22Rv1 (cell line): ENCODE results near the gene VWA8.

Experiments
- H3K27ac ChIP-seq: fragments of 450-650 bp; 2 replicates; pipeline ENCODE4 v1.5.1; 2017
- CTCF ChIP-seq: fragments of 450-650 bp; IDR thresholded peaks from 2 replicates; pipeline ENCODE4 v1.5.1; 2017; ENCODE audit warnings: mild to moderate bottlenecking
- ZFX ChIP-seq: fragments of 450-650 bp; IDR thresholded peaks from 2 replicates; pipeline ENCODE4 v1.6.1; 2017; ENCODE audit warnings: antibody characterized with exemption, borderline replicate concordance

The VWA8 gene

GRCh38 chr13:41615528-41615855 lies 345.4 kb downstream of the VWA8 start:
- no peak overlapping the region for H3K27ac ChIP-seq
- TF ChIP-seq ZFX, result no peak
- TF ChIP-seq CTCF, result no peak

GRCh38 chr13:41614671-41615527 lies 346.0 kb downstream of the VWA8 start:
- TF ChIP-seq CTCF, result no peak
- TF ChIP-seq ZFX, result no peak
- no peak overlapping the region for H3K27ac ChIP-seq

- TF ChIP-seq ZFX (no peak), CTCF (no peak)
- H3K27ac ChIP-seq, result no peak overlapping the region
Measured at GRCh38 chr13:41613984-41614661, 346.8 kb downstream of the VWA8 start.

- H3K27ac ChIP-seq, result no peak overlapping the region
- no peak for TF ChIP-seq CTCF
- TF ChIP-seq ZFX, result no peak
Measured at GRCh38 chr13:41613471-41613870, 347.4 kb downstream of the VWA8 start.

GRCh38 chr13:41611385-41611784 lies 349.5 kb downstream of the VWA8 start:
- TF ChIP-seq ZFX (no peak), CTCF (no peak)
- H3K27ac ChIP-seq, result no peak overlapping the region

GRCh38 chr13:41610404-41610803 lies 350.5 kb downstream of the VWA8 start:
- H3K27ac ChIP-seq, result no peak overlapping the region
- TF ChIP-seq ZFX, result no peak
- no peak for TF ChIP-seq CTCF

- no peak for TF ChIP-seq ZFX
- TF ChIP-seq CTCF, result no peak
- no peak overlapping the region for H3K27ac ChIP-seq
Measured at GRCh38 chr13:41609828-41610227, 351.1 kb downstream of the VWA8 start.
